Epithelial cell of proximal tubule (primary cell): Measurements from ENCODE around the gene MDM4. TPM values are rescaled to one million over a fixed set of nuclear protein-coding genes. Genes with fewer than 3 reads are reported as not detected.

Experiments used
- DNase-seq: peaks from one replicate; pipeline ENCODE4 v3.0.0-alpha.2; 2011; ENCODE audit warnings: low read depth
- H3K4me3 ChIP-seq: 2 replicates; pipeline ENCODE4 v1.5.1; 2011; ENCODE audit warnings: low read depth, mild to moderate bottlenecking, low read length
- total RNA-seq: library from RNA; depleted of rRNA; stranded (reverse); fragments of >200 nt; gene quantifications from 2 replicates; pipeline ENCODE4 v1.2.3, GENCODE V29; 2015
- TF ChIP-seq, protein P1 (sequence below): conservative IDR thresholded peaks from 2 replicates; pipeline ENCODE4 v1.5.1; 2012; ENCODE audit warnings: low read depth, mild to moderate bottlenecking, low read length

MDM4 gene
- total RNA-seq, 1 donor from 2014 or later: 11.2 TPM

DNA sequence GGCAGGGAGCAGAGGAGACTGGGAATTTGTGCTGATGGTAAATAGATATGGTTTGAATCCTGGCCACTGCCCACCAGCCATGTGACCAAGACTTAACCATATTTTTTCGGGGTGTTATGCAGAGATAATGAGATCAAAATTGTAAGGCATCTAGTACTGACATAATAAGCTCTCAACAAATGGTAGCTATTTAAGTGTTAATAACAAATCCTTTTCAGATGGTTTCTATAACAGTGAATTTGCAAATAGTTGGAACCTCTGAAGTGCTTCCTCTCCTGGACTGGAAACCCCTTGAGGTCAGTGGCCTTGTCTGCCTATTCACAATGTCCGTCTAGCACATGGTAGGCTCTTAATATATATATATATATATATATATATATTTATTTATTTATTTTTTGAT, 64.7 kb downstream of the MDM4 start:
- H3K4me3 ChIP-seq: no peak overlapping the region
- TF ChIP-seq, protein P1, sequence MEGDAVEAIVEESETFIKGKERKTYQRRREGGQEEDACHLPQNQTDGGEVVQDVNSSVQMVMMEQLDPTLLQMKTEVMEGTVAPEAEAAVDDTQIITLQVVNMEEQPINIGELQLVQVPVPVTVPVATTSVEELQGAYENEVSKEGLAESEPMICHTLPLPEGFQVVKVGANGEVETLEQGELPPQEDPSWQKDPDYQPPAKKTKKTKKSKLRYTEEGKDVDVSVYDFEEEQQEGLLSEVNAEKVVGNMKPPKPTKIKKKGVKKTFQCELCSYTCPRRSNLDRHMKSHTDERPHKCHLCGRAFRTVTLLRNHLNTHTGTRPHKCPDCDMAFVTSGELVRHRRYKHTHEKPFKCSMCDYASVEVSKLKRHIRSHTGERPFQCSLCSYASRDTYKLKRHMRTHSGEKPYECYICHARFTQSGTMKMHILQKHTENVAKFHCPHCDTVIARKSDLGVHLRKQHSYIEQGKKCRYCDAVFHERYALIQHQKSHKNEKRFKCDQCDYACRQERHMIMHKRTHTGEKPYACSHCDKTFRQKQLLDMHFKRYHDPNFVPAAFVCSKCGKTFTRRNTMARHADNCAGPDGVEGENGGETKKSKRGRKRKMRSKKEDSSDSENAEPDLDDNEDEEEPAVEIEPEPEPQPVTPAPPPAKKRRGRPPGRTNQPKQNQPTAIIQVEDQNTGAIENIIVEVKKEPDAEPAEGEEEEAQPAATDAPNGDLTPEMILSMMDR: no peak
- DNase-seq: no peak

DNA sequence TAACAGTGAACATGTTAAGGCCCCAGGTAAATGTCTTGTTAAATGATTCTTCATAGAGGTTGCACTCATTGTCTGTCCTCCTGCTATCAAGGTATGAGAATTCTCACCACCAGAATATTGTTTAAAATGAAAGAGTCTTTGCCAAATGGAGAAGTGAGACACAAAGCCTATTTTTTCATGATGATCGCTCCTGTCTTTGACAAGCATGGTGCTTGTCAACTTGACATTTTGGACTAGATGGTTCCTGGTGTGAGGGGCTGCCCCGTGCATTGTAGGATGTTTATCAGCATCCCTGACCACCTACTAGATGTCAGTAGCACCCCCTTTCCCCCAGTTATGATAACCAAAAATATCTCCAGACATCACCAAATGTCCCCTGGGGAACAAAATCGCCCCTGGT, 65.6 kb downstream of the MDM4 start:
- TF ChIP-seq, protein P1: no peak
- H3K4me3 ChIP-seq: no peak overlapping the region
- no peak for DNase-seq

DNA sequence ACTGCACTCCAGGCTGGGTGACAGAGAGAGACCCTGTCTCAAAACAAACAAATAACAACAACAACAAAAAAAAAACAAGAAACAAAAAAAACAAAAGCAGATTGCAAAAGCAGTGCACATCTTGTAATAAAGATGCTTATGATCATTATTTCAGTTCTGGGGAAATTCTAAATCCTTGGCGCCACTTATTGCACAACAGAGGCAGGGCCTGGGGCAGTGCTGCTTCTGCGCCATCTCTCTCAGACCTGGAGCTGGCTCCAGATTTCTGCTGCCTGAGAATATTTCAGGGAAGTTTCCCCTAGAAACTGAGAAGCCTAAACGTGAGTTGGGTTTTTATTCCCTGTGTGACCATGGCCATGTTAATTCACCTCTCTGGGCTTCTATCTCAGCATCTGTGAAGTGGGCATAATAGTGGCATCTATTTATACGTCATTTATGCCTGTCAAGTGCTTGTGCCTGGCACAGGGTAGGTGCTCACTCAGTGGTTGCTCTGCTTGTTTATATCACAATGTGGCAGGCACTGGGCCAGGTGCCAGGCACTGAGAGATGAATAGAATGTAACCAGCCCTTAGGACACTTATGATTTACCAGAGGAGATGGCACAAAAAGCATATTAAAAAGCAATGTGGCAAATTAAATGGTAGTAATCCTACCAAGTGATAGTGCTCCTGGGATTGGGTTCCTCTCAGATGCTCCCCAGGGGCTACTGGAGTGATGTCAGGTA, 67.9 kb downstream of the MDM4 start:
- H3K4me3 ChIP-seq: no peak overlapping the region
- TF ChIP-seq, protein P1: no peak
- no peak for DNase-seq

DNA sequence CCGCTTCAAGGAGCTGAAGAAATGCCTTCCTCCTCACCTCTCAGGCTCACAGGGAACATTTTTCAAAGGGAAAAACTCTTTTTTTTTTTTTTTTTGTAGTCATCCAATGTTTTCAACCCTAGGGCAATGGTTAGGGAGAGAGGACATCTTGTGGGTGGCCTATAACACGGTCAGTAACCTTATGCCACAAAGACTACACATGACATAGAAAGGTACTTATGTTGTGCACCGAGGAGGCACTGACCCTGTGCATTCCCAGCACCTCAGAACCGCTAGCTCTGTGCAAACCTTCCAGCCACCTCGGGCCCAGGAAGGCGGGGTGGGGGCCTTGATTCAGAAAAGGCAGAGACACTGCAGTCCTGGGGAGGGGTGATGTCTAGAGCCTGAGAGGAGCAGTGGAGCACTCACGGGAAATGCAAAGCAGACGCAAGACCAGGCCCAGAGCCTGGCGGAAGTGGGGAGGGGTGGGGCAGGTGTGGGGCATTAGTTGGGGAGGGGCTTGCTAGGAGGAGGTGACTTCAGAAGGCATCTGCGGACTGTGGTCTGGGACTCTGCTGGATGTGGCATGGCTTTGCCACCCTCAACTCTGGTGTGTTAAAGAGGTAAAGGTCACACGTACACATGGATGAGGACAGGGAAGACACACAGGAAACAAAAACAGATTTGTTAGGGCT, 68.6 kb downstream of the MDM4 start:
- DNase-seq: no peak
- TF ChIP-seq, protein P1: no peak
- no peak overlapping the region for H3K4me3 ChIP-seq

DNA sequence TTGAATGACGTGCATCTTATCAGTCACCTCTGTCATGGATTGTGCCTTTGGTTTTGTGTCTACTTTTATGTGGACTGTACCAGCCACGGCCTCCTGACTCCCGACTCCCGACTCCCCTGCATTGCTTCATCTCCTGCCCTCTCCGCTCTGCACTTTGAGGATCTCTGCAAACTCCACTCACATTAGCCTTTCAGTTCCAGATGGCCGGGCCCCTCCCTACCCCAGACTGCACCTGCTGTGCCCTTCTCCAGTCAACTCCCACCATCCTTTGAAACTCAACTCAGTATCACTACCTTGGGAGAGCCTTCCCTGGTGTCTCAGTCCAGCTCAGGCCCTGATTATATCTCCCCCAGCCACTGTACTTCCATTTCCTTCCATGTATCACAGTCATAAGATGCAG, 71.4 kb downstream of the MDM4 start:
- no peak for DNase-seq
- TF ChIP-seq, protein P1: no peak
- no peak overlapping the region for H3K4me3 ChIP-seq

DNA sequence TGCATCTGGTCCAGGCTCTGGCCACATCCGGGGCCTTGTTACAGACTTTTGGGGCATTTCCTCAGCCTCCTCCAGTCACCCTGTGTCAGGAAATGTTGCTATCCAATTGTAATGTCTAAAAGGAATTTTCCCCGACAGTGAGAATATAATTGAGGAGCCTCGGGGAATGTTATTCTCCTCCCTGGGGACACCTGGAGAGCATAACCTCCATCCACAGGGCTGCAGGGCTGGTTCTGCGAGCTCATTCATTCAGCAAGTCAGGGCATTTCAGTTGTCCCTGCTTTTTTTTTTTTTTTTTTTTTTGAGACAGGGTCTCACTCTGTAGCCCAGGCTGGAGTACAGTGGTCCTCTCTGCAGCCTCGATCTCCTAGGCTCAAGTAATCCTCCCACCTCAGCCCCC, 72.6 kb downstream of the MDM4 start:
- no peak overlapping the region for H3K4me3 ChIP-seq
- TF ChIP-seq, protein P1: no peak
- DNase-seq: no peak
